ENCODE measurements around the gene LRRC8E. TPM values are rescaled to one million over a fixed set of nuclear protein-coding genes. Genes with fewer than 3 reads are reported as not detected.
A peak's percentile ranks its signal among the peaks of the same experiment; 100 is the strongest.

The LRRC8E gene
- total RNA-seq, 2 donors from 2014 or later, result 2.6 to 3.4 TPM

GRCh38 chr19:7942981-7943443 lies 54.7 kb downstream of the LRRC8E start:
- Histone ChIP-seq H3K27me3 (no peaks in the 10 kb centered on the region), H3K27ac (peak overlapping the region; percentile 87 to 100 (median 96)), H3K36me3 (replicated peaks in 1 of 2; ENCODE audit: insufficient read depth in 1 of 2, low read depth in 2 of 2) (peaks cover 0 to 4% of the 10 kb centered on the region in 2 donors), H3K9me3 (no peaks in the 10 kb centered on the region), H3K4me1 (peaks cover 27% of the 10 kb centered on the region), H3K4me3 (peak overlapping the region; percentile 52 to 57)
- ATAC-seq, result no peak
- 1 to 3% methylated on average over 33 of the region's 33 CpGs for WGBS, 2 donors
- TF ChIP-seq POLR2A (IDR thresholded peaks at IDR 0.05) (no peak), CTCF (IDR thresholded peaks at IDR 0.05) (no peak)
- peak in 2 of 4 donors; percentile 34 to 35 for DNase-seq
- intact Hi-C loops (cut with DNase I), result no loop called here

GRCh38 chr19:7943444-7944176 lies 55.3 kb downstream of the LRRC8E start, which contains the start of gene TIMM44:
TIMM44 (minus strand) TSS chr19:7943666; CDS start chr19:7943651, 15 bp downstream.
- intact Hi-C loops (cut with DNase I), result no loop called here
- H3K27me3 ChIP-seq, result no peaks in the 10 kb centered on the region
- peak within 1 kb of the TSS; percentile 52 to 57 for H3K4me3 ChIP-seq
- peak within 1 kb of the TSS; percentile 88 to 100 (median 96) for H3K27ac ChIP-seq
- ATAC-seq (peak; percentile 98), DNase-seq (peak; percentile 99 to 100 (median 99))
- TF ChIP-seq CTCF (IDR thresholded peaks at IDR 0.05), result no peak
- TF ChIP-seq POLR2A (IDR thresholded peaks at IDR 0.05), result peak; percentile 85 to 95 (median 87)
- H3K4me1 ChIP-seq, result peaks cover 27% of the 10 kb centered on the region
- H3K36me3 ChIP-seq (replicated peaks in 1 of 2; ENCODE audit: insufficient read depth in 1 of 2, low read depth in 2 of 2), result peaks cover 0 to 4% of the 10 kb centered on the region in 2 donors
- 0 to 1% methylated on average over 17 to 50 of the region's 56 CpGs for WGBS, 2 donors
- no peaks in the 10 kb centered on the region for H3K9me3 ChIP-seq

GRCh38 chr19:7944177-7944761 lies 56.0 kb downstream of the LRRC8E start:
- Histone ChIP-seq H3K9me3 (no peaks in the 10 kb centered on the region), H3K36me3 (replicated peaks in 1 of 2; ENCODE audit: insufficient read depth in 1 of 2, low read depth in 2 of 2) (peaks cover 0 to 4% of the 10 kb centered on the region in 2 donors), H3K4me1 (peaks cover 27% of the 10 kb centered on the region), H3K27ac (peak overlapping the region; percentile 88 to 100 (median 96)), H3K4me3 (peak overlapping the region in 1 of 2 donors; percentile 5), H3K27me3 (no peaks in the 10 kb centered on the region)
- ATAC-seq (peak; percentile 49), DNase-seq (peak; percentile 86 to 90 (median 88))
- intact Hi-C loops (cut with DNase I), result no loop called here
- peak; percentile 79 to 94 (median 84) for TF ChIP-seq CTCF (IDR thresholded peaks at IDR 0.05)
- TF ChIP-seq POLR2A (IDR thresholded peaks at IDR 0.05), result no peak
- WGBS, 2 donors, result 24 to 47% methylated on average over 11 to 18 of the region's 18 CpGs

GRCh38 chr19:7947939-7948338 lies 59.6 kb downstream of the LRRC8E start:
- 94% methylated on average over 4 of the region's 4 CpGs for WGBS, 2 donors
- Histone ChIP-seq H3K4me3 (no peak overlapping the region), H3K4me1 (peaks cover 5% of the 10 kb centered on the region), H3K27me3 (no peaks in the 10 kb centered on the region), H3K36me3 (replicated peaks in 1 of 2; ENCODE audit: insufficient read depth in 1 of 2, low read depth in 2 of 2) (no peaks in the 10 kb centered on the region), H3K27ac (no peak overlapping the region), H3K9me3 (no peaks in the 10 kb centered on the region)
- intact Hi-C loops (cut with DNase I), result loop anchor here (5.0 kb wide), 1 partner anchor 299 kb away; no protein-coding TSS in a partner anchor
- DNase-seq (no peak), ATAC-seq (no peak)
- no peak for TF ChIP-seq POLR2A (IDR thresholded peaks at IDR 0.05)
- TF ChIP-seq CTCF (IDR thresholded peaks at IDR 0.05), result no peak

Other genes with a start within 250 kb of the LRRC8E start
- gene RETN, start 219.5 kb upstream of the LRRC8E start, total RNA-seq, result not detected
- not detected for gene MCEMP1, start 211.4 kb upstream of the LRRC8E start, total RNA-seq
- gene TRAPPC5, start 207.7 kb upstream of the LRRC8E start, total RNA-seq, result 10 to 100 TPM; 10.9 to 18.7 TPM
- gene FCER2, start 186.4 kb upstream of the LRRC8E start, total RNA-seq, result not detected
- gene CLEC4G, start 156.4 kb upstream of the LRRC8E start, total RNA-seq, result 1 to 10 TPM in 1 of 2 donors, under 1 TPM in 1; 0.52 to 6.6 TPM
- gene CD209, start 141.0 kb upstream of the LRRC8E start, total RNA-seq, result 1 to 10 TPM; 1.6 to 2.0 TPM
- gene CLEC4M, start 125.3 kb upstream of the LRRC8E start, total RNA-seq, result not detected
- 10 to 100 TPM in 1 of 2 donors, 1 to 10 TPM in 1; 6.0 to 12.9 TPM for gene EVI5L, start 58.3 kb upstream of the LRRC8E start, total RNA-seq
- 10 to 100 TPM in 1 of 2 donors, 1 to 10 TPM in 1; 1.0 to 12.9 TPM for gene PRR36, start 14.1 kb upstream of the LRRC8E start, total RNA-seq
- 10 to 100 TPM in 1 of 2 donors, 1 to 10 TPM in 1; 8.0 to 34.9 TPM for gene MAP2K7, start 15.4 kb downstream of the LRRC8E start, total RNA-seq
- gene TGFBR3L, start 26.3 kb downstream of the LRRC8E start, total RNA-seq, result 1 to 10 TPM in 1 of 2 donors, not detected in 1; 9.9 TPM
- gene SNAPC2, start 31.8 kb downstream of the LRRC8E start, total RNA-seq, result 1 to 10 TPM; 6.3 to 9.1 TPM
- 10 to 100 TPM in 1 of 2 donors, 1 to 10 TPM in 1; 5.7 to 10.2 TPM for gene CTXN1, start 37.6 kb downstream of the LRRC8E start, total RNA-seq
- gene TIMM44, start 55.2 kb downstream of the LRRC8E start, total RNA-seq, result 10 to 100 TPM; 20.5 to 73.8 TPM
- 10 to 100 TPM in 1 of 2 donors, 1 to 10 TPM in 1; 9.3 to 15.8 TPM for gene ELAVL1, start 117.1 kb downstream of the LRRC8E start, total RNA-seq
- not detected for gene CCL25, start 164.2 kb downstream of the LRRC8E start, total RNA-seq

Measured in body of pancreas (tissue), 4 donors.